HG03175 (cell line): ENCODE measurements around the gene FAM240A.

Experiments
- ATAC-seq: cut with Tn5 transposase; IDR thresholded peaks from one replicate; pipeline ENCODE4 v1.9.1; 2021; ENCODE audit warnings: mild to moderate bottlenecking, moderate library complexity; ENCODE audit not compliant: unreplicated experiment

The FAM240A gene

DNA sequence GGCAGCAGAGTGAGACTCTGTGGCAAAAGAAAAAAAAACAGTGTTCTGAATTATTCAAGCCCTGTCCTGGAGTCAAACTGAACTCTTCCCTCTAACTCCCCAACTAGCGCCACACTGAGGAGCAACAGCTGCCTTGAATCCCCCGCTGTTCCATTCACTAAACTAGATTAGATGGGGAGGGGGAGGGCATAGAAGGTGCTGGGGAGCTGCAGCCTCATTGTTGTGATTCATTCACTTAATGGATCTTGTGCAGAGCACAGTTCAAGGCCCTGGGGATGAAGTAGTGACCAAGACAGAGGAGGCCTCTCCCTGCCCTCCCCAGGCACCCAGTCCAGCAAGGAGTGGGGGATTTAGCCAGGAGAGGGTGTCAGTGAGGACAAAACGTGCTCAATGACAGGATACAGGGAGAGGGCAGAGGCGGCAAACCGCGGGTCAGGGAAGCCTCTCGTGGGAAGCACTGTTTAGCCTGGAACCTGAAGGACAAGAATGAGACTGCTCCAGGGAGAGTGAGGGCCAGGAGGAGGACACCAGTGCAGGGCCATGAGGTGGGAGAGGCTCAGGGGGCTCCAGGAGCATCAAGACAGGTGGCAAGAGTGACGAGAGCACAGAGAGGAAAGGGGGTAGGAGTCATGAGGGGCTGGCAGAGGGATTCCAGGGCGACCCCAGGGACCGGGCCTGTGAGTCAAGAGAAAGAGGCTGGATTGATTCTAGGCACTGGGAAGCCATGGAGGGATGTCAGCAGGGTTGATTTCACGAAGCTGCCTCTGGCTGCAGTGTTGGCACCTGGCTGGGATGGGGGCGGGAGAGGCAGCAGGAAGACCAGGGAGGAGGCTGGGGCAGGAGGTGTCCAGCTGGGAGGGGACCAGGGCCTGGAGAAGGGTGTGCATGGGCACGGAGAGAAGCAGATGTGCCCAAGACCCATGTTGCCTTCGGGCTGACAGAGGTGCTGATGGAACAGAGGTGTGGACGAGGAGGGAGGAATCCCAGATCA, 49.7 kb downstream of the FAM240A start:
- ATAC-seq: no peak

GRCh38 chr3:46662771-46663551, 50.6 kb downstream of the FAM240A start:
- ATAC-seq: no peak

DNA sequence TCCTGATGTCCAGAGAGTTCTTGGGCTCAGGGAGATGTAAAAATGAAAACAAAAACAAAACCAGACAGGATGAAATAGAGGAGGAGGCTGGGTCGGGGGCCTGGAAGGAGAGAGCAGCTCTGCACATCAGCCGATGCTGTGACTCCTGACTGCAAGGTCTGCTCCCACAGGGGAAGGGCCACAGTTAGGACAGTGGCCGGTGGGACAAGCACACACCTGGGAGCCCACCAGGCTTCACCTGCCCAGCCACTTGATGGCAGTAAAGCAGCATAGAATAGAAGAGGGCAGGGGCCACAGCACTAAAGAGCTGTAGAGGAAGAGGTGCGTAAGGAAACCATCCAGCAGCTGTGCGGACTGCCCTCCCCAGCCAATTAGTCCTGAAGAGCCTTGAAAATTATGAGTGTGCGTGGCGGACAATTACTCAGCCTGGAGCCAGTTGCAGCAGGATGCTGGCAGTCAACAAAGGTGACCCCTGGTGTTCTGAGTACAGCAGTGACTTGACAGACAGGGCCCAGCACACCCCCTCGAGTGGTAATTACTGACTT, 51.3 kb downstream of the FAM240A start:
- ATAC-seq: no peak

DNA sequence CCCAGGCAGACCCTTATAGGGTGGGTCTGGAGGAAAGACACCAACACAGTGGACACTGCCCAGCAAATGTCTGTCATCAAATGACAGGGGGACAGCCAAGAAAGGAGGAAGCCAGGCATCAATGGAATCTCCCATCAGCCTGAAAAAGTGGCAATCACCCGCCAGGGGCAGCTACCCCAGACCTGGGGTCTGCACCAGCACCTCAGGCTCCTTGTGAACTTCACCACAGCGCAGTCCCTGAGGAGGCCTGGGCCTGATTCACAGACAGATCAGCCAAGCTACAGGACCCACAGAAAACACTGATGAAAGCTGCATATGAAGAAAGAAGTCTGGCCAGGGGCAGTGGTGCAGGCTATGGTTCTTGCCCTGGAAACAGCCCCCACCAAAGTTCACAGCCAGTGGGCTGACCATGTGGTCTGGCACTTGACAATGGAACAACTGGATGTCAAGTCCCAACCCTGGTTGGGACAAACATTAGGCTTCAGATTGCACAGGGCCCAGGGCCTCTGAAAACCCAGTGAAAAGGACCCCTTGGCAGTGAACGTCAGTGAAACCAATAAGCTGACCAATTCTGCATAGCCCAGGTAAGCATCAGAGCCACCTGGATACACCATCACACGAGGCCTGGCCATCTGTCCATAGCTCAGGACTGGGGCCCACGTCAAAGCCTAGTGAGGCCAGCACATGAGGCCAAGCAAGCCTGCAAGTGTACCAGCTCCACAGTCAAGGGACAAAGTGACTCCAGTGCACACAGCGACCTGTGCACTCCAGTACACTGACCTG, 52.1 kb downstream of the FAM240A start:
- no peak for ATAC-seq

DNA sequence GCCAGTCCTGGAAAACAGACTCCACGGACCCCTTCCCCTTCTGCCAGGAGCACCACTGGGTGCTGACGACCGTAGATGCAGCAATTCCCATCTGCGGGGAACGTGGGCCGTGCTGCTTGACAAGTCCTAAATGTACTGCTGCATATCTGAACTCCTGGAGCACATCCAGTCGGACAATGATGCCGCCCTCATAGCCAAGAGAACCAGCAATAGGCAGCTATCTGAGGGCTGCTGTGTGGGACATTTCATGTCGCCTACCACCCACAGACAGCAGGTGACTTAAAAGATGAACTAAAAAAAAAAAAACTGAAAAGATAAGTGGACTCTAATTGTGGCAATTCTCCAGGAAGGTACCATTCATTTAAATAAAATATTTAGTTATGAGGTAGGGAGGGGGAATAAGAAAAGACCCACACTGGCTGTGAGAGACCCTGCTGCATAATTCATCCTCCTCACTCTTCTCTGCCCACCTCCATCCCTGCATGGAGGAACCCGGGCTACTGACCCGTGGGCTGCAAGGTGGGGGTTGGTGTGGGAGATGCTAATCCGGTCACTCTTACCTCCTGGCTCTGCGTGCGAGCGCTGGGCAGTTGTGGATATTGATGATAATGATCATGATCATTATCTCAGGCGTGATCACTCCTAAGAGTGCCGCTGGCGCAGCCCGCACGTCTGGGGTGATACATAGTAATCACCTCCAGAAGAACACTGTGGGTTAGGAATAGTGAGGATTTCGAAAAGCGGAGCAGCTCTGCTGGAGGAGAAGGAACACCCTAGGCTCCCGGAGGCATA, 52.8 kb downstream of the FAM240A start:
- no peak for ATAC-seq

DNA sequence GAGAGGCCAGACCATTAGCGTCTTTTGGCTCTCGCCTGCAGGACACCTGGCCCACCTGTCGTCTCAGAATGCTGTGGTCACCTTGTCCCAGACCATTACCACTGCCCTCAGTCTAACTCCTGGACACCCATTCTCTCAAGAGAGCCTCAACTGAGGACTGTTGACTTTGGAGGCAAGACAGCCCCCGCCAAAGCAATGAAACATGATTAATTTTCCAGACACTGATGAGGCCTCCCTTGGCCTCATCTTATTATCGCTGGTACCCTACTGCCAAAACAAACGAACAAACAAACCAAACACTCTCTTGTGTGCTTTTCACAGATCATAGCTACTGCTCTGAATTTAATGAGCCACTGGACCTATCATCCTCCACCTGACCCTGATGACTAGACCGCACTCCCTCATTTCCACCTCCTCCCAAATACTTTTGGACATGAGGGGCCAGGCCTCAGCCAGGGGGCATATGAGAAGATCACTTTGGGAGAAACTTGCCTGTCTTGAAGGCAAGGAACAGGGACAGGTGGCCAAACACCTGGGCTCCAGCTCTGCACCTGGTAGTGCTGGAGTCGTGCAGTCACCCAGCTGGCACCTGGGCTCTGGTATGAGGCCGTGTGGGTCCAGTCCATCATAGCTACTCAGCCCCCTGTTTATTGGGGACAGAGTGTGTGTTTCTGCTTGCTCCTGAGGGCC, 53.6 kb downstream of the FAM240A start:
- no peak for ATAC-seq

DNA sequence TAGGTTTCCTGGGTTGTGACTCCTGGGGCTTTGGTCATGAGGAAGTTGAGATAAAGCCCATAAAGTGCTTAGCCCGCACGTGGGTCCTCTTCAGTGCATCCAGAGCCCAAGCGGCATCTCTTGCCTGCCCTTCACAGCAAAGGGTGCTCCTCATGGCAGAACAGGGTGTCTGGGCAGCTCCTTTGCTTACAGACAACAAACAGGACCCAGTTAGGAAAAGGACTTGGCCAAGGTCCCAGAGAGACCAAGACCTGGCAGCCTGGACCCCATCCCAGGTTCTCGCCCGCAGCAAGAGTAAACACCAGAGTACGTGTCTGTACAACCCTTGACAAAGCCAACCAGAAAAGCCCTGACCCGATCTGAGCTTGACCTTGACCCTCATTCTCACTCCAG, 54.1 kb downstream of the FAM240A start:
- no peak for ATAC-seq

DNA sequence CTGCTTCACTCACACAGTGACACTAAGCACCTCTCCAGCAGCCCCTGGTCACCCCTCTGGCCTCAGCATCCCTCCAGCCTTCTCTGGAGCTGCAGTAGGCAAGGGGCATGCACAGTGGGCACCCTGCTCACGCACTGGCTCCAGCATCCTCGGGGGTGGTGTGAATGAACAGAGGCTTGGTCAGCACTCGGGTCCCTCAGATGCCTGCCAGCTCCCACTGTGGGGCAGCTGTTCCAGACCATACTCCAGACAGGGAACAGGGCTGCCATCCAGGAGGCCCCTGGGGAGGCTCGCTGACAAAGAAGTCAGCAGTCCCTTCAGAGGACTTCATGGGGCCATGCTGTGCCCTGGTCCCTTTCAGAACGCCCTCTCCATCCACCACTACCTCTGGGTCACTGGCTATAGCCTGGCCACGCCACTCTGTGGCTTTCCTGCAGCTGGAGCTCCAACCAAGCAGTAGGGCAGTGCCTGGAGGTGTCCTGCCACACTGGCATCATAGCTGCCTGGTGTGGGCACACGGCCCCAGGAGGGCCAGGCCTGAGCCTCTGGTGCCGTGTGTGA, 54.8 kb downstream of the FAM240A start:
- ATAC-seq: no peak

GRCh38 chr3:46667657-46668056, 55.3 kb downstream of the FAM240A start:
- ATAC-seq: no peak

- no peak for ATAC-seq
These were observed 55.8 kb downstream of the FAM240A start for GRCh38 chr3:46668116-46668515.

DNA sequence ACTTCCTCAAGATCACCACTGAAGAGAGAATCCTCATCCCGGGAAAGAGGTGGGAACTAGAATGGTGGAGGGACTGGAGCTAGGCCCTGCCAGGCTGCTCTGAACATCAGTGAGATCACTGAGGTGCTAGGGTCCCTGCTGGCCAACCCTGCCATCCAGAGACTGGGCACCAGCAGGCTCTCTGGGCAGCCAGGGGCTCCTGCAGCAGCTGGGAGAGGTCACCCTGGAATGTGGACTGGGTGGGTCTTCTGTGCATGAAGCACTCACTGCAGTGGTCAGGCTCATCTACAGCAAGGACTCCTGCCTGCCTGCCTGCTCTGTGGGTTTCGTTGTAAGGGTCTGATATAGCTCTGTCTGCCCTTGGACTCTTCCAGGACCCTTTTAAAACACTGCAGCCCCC, 56.3 kb downstream of the FAM240A start:
- ATAC-seq: no peak

DNA sequence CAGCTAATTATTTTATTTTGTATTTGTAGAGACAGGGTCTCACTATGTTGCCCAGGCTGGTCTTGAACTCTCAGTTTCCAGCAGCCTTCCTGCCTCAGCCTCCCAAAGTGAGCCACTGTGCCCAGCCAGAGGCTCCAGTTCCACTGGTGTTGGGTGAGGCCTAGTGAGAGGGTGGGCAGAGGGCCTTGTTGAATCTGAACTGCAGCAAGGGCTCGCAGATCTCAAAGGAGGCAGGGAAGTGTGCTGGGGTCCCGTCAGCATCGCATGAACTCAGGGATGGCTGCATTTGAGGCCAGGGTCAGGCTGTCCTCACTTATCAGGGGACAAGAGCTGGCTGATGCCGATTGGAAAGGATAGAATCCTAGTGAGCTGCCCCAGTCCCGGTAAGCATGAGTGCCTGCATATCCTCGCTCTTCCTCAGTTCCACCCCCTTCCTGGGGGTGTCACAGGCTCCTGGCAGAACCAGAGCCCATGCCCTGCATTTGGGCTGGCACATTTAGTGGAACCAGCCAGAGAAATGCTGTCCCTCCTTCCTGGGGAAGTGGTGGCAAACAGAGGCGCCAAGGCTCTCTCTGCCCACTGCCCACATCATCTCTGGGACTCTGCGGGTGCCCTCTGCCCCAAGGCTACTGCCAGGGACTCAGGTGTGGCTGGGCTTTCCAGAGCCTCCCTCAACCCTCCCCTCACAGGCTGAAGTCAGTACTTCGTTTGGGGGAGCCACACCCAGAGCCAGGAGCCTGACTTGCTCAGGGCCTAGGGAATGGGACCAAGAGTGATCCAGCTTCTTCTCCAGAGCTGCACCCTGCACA, 57.1 kb downstream of the FAM240A start:
- no peak for ATAC-seq

GRCh38 chr3:46670000-46670890, 57.9 kb downstream of the FAM240A start:
- no peak for ATAC-seq

DNA sequence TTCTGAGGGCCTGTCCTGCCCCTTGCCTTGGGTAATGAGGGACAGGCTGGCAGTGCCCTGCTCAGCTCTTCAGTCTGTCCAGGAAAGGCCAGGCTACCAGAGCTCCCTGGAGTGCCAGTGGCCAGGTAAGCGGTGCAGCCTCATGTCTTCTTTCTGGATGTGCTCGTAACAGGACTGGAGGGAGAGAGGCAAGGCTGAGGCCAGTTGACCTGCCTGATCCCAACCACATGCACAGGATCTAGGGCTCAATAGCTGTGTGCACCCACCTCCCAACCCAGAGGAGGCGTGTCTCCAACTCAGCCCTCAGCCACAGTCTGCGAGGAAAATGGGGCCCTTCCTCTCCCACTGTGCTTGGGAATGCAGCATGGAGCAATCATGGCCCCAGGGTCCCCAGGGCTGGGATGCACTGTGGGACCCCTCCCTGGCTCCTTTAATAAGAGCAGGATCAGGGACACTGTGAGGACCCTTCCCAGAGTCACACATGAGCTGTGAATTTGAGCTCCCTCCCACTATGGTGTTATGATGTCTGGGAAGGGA, 58.6 kb downstream of the FAM240A start:
- no peak for ATAC-seq

GRCh38 chr3:46671541-46672348, 59.4 kb downstream of the FAM240A start:
- no peak for ATAC-seq

DNA sequence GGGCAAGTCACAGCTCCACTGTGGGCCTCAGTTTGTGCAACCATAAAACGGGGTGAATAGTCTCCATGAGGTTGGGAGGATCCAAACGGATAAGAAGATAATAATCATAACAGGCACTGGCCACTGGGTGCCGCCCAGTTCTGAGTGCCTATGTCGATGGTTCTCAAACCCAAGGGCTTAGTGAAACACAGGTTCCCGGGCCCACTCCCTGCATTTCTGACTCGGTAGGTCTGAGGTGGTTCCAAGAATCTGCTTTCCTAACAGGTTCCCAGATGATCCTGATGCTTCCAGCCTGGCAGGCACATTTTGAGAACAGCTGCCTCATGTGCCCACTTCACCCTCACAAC, 60.0 kb downstream of the FAM240A start:
- no peak for ATAC-seq
